GM12878 (cell line): ENCODE results near the gene SYNPO. TPM values are rescaled to one million over a fixed set of nuclear protein-coding genes. Genes with fewer than 3 reads are reported as not detected.
A peak's percentile ranks its signal among the peaks of the same experiment; 100 is the strongest.

Source experiments
- ATAC-seq: fragments of 200-7000 bp; cut with Tn5 transposase; 3 replicates; pipeline ENCODE4 v1.9.1; 2020; ENCODE audit warnings: mild to moderate bottlenecking, moderate library complexity
- BruUV-seq: library from RNA; stranded (reverse); fragments of 400-500 nt; replicated peaks from 2 replicates; lab custom pipeline; 2021; lab: Mats Ljungman, UMichigan
- CTCF ChIA-PET: fragments of 300-600 bp; sonication (Branson Sonifier 250); formaldehyde crosslinking; extraction: SDS; loops from one replicate; lab custom pipeline; 2021; ENCODE audit warnings: inconsistent platforms; lab: Yijun Ruan, JAX
- POLR2A ChIA-PET: fragments of 350-600 bp; formaldehyde crosslinking; extraction: SDS; loops from one replicate; lab custom pipeline; 2021; ENCODE audit warnings: inconsistent platforms; lab: Charles Lee
- RAD21 ChIA-PET: fragments of 300-600 bp; sonication (Branson Sonifier 250); formaldehyde crosslinking; loops from one replicate; lab custom pipeline; 2023; ENCODE audit warnings: antibody characterized with exemption; ENCODE audit not compliant: unreplicated experiment; lab: Charles Lee
- SMC1A ChIA-PET: fragments of 300-600 bp; sonication (Branson Sonifier 250); formaldehyde crosslinking; loops from one replicate; lab custom pipeline; 2023; ENCODE audit not compliant: unreplicated experiment, uncharacterized antibody; lab: Charles Lee
- DNase-seq: peaks from one replicate; pipeline ENCODE4 v3.0.0-alpha.2; 2011; ENCODE audit warnings: low read depth, low spot score
- FAIRE-seq: peaks from 3 replicates; lab custom pipeline; 2011; peaks lifted over from hg19 to GRCh38; lab: Jason Lieb, UNC
- H2AFZ ChIP-seq: 2 replicates; pipeline ENCODE4 v1.6.0; 2011; ENCODE audit warnings: low read depth, low read length, control low read depth; ENCODE audit not compliant: control insufficient read depth
- H3K27ac ChIP-seq: 2 replicates; pipeline ENCODE4 v1.5.1; 2011; ENCODE audit warnings: control low read depth; ENCODE audit not compliant: control insufficient read depth, insufficient read depth
- H3K27me3 ChIP-seq, 2 experiments: replicated peaks in 1 of 2; 2 replicates each; pipeline versions ENCODE4 v1.6.0 to v1.6.1; 2011; ENCODE audit warnings: low read length in 1 of 2; ENCODE audit not compliant: control insufficient read depth in 2 of 2, insufficient read depth in 2 of 2
- H3K36me3 ChIP-seq, 2 experiments: 2 replicates each; pipeline ENCODE4 v1.5.1; 2011; ENCODE audit warnings: low read length in 1 of 2; ENCODE audit not compliant: control insufficient read depth in 2 of 2, insufficient read depth in 2 of 2
- H3K4me1 ChIP-seq: 2 replicates; pipeline ENCODE4 v1.6.1; 2011; ENCODE audit warnings: mild to moderate bottlenecking, low read length, moderate library complexity, mixed read lengths; ENCODE audit not compliant: control insufficient read depth, insufficient read depth
- H3K4me2 ChIP-seq: 2 replicates; pipeline ENCODE4 v1.6.0; 2011; ENCODE audit warnings: control low read depth; ENCODE audit not compliant: control insufficient read depth, insufficient read depth
- H3K4me3 ChIP-seq: fragments of 200-600 bp; sonication (generic); 2 replicates; pipeline ENCODE4 v1.5.1; 2016
- H3K79me2 ChIP-seq: 2 replicates; pipeline ENCODE4 v1.6.0; 2011; ENCODE audit warnings: low read length; ENCODE audit not compliant: control insufficient read depth, insufficient read depth
- H3K9ac ChIP-seq: 2 replicates; pipeline ENCODE4 v1.8.0; 2011; ENCODE audit warnings: low read length, control low read depth, mixed read lengths; ENCODE audit not compliant: control insufficient read depth, insufficient read depth
- H3K9me3 ChIP-seq: replicated peaks from 3 replicates; pipeline ENCODE4 v1.5.1; 2011; ENCODE audit warnings: mild to moderate bottlenecking, low read length; ENCODE audit not compliant: control insufficient read depth, insufficient read depth
- H4K20me1 ChIP-seq: 2 replicates; pipeline ENCODE4 v1.6.0; 2011; ENCODE audit not compliant: control insufficient read depth, insufficient read depth
- CBFB ChIP-seq: IDR thresholded peaks from 2 replicates; pipeline ENCODE4 v1.6.1; 2016; ENCODE audit warnings: antibody characterized with exemption, low read depth
- ETV6 ChIP-seq, 2 experiments: fragments of 450-650 bp in 1 of 2; IDR thresholded peaks in 1 of 2; conservative IDR thresholded peaks in 1 of 2; 2 replicates each; pipeline ENCODE4 v1.6.1; 2014; ENCODE audit warnings: antibody characterized with exemption in 1 of 2, borderline replicate concordance in 1 of 2, low read depth in 1 of 2, mild to moderate bottlenecking in 1 of 2, moderate library complexity in 1 of 2
- LARP7 ChIP-seq: fragments of 450-650 bp; IDR thresholded peaks from 2 replicates; pipeline ENCODE4 v1.6.1; 2017; ENCODE audit warnings: mild to moderate bottlenecking
- MTA3 ChIP-seq: IDR thresholded peaks from 2 replicates; pipeline ENCODE4 v1.6.1; 2012; ENCODE audit warnings: low read length, inconsistent platforms, borderline replicate concordance
- NFXL1 ChIP-seq: fragments of 450-650 bp; IDR thresholded peaks from 2 replicates; pipeline ENCODE4 v1.6.1; 2017; ENCODE audit warnings: antibody characterized with exemption, mild to moderate bottlenecking, borderline replicate concordance
- POU2F2 ChIP-seq: IDR thresholded peaks from 3 replicates; pipeline ENCODE4 v1.6.1; 2011; ENCODE audit warnings: low read depth, mild to moderate bottlenecking, low read length, borderline replicate concordance
- SPI1 ChIP-seq: IDR thresholded peaks from 2 replicates; pipeline ENCODE4 v1.6.1; 2011; ENCODE audit warnings: low read depth, mild to moderate bottlenecking, low read length, moderate library complexity, borderline replicate concordance; ENCODE audit not compliant: insufficient read depth
- ZZZ3 ChIP-seq: IDR thresholded peaks from 2 replicates; pipeline ENCODE4 v1.6.1; 2011; ENCODE audit warnings: low read depth; ENCODE audit not compliant: control insufficient read depth, insufficient read length
- WGBS: methylation state at CpG from one replicate; pipeline ENCODE4 v1.1.6; 2016; ENCODE audit warnings: low lambda C conversion rate; ENCODE audit not compliant: insufficient replicate concordance, insufficient coverage; ENCODE audit errors: missing lambda C conversion rate; 5-methylcytosine and 5-hydroxymethylcytosine counted together
- in situ Hi-C: fragments of 300-500 bp; cut with MboI; formaldehyde crosslinking; loops from 9 replicates; pipeline ENCODE4 v1.14.3; 2018; ENCODE audit warnings: mixed read lengths
- intact Hi-C: fragments of 100-400 bp; cut with micrococcal nuclease; formaldehyde crosslinking; loops from one replicate; pipeline ENCODE4 v1.14.2; 2022; ENCODE audit not compliant: unreplicated experiment
- polyA plus RNA-seq, 11 experiments: library from polyadenylated mRNA; depleted of rRNA in 4 of 11; unstranded in 6 of 11; stranded (reverse) in 5 of 11; fragments of >200 nt; fragmentation: Nextera tagmentation in 4 of 11; fragmentation: Illumina TruSeq in 1 of 11; extraction: Ambion mirVana in 4 of 11; extraction: Trizol in 1 of 11; gene quantifications; 1 replicate in 1 of 11; 2 replicates in 10 of 11; pipeline versions ENCODE4 v1.2.1 to v1.2.3, GENCODE V29; 2011 to 2016; ENCODE audit warnings: inconsistent platforms in 2 of 11, missing spikeins in 2 of 11, low read depth in 1 of 11
- total RNA-seq, 4 experiments: library from RNA; depleted of rRNA in 3 of 4; stranded (reverse); fragments of >200 nt in 3 of 4; fragmentation: Illumina TruSeq in 1 of 4; extraction: Trizol in 1 of 4; gene quantifications; 2 replicates each; pipeline versions ENCODE4 v1.2.1 to v1.2.3, GENCODE V29; 2013 to 2021
- TF ChIP-seq, protein P1 (sequence below): IDR thresholded peaks from 2 replicates; pipeline ENCODE4 v1.6.1; 2011; ENCODE audit warnings: borderline replicate concordance, low read depth, mild to moderate bottlenecking, moderate library complexity, mixed read lengths, low read length; ENCODE audit not compliant: insufficient read depth; ENCODE audit errors: extremely low read length
- TF ChIP-seq, protein P2 (sequence below): fragments of 450-650 bp; IDR thresholded peaks from 2 replicates; pipeline ENCODE4 v1.6.1; 2016; ENCODE audit warnings: mild to moderate bottlenecking
- TF ChIP-seq, protein P3 (sequence below): IDR thresholded peaks from 2 replicates; pipeline ENCODE4 v1.6.1; 2012; ENCODE audit warnings: low read depth, low read length, improper control_type of control experiment
- TF ChIP-seq, protein P4 (sequence below): fragments of 450-650 bp; IDR thresholded peaks from 2 replicates; pipeline ENCODE4 v1.6.1; 2016; ENCODE audit warnings: mild to moderate bottlenecking

Gene SYNPO
- total and polyA plus RNA-seq, 10 of the 15 experiments (the other 5 are each of a cell fraction or from before 2014, with no cell fraction given) = 0.77 to 21.0 (median 3.9) TPM

DNA sequence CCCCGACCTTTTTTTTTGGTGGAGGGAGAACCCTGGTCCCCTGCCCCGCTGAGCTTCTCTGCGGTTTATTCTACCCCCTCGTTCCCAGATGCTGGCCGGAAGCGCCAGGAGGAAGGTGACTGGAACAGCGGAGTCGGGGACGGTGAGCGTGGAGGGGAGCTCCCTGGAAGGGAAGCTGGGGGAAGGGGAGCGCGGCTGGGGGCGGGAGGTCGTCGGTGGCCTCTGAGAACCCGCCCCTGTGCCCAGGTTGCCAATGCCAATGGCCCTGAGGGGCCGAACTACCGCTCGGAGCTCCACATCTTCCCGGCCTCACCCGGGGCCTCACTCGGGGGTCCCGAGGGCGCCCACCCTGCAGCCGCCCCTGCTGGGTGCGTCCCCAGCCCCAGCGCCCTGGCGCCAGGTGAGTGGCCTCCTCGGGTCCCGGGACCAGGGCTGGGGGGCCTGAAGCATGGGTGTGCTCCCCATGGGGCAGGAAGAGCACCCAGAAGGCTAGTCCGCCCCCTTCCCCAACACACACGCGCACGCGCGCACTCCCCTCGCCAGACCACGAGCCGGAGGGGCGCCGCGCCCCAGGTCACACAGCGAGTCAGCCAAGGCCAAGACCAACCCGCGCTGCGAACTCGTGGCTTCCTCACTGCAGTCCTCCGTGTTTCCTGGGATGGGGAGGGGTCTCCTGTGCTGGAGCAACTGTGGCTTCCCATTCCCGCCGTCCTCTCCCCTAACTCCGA lies 31.2 kb downstream of the SYNPO start (continued):
- no peak for TF ChIP-seq MTA3
- TF ChIP-seq NFXL1 = no peak
- TF ChIP-seq, protein P1, sequence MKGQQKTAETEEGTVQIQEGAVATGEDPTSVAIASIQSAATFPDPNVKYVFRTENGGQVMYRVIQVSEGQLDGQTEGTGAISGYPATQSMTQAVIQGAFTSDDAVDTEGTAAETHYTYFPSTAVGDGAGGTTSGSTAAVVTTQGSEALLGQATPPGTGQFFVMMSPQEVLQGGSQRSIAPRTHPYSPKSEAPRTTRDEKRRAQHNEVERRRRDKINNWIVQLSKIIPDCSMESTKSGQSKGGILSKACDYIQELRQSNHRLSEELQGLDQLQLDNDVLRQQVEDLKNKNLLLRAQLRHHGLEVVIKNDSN = no peak
- no peak for TF ChIP-seq ETV6 (conservative IDR thresholded peaks at IDR 0.05 in 1 of 2, IDR thresholded peaks at IDR 0.05 in 1 of 2; ENCODE audit: borderline replicate concordance in 1 of 2, low read depth in 1 of 2)
- TF ChIP-seq, protein P2, sequence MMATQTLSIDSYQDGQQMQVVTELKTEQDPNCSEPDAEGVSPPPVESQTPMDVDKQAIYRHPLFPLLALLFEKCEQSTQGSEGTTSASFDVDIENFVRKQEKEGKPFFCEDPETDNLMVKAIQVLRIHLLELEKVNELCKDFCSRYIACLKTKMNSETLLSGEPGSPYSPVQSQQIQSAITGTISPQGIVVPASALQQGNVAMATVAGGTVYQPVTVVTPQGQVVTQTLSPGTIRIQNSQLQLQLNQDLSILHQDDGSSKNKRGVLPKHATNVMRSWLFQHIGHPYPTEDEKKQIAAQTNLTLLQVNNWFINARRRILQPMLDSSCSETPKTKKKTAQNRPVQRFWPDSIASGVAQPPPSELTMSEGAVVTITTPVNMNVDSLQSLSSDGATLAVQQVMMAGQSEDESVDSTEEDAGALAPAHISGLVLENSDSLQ = no peak
- TF ChIP-seq CBFB = no peak

DNA sequence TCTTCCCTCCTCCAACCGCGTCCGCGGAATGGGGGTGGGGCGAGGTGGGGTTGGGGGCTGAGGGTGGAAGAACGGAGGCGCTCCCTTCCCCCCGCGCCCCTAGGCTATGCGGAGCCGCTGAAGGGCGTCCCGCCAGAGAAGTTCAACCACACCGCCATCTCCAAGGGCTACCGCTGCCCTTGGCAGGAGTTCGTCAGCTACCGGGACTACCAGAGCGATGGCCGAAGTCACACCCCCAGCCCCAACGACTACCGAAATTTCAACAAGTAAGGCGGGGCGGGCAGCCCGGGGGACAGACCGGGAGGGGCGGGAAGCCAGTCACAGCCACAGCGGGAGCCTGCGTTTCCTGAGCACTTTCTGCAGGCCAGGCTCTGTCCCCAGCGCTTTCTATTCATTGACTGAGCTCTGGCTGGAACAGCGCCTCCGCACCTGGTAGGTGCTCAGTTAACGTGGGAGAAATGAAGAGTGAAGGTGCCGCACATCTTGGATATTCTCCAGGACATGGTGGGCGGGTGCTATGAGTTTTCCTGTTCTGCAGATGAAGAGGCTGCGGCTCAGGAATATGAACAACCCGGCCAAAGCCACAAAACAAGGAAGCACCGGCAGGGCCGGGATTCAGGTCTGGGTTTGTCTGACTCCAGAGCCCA lies 31.9 kb downstream of the SYNPO start:
- RAD21 ChIA-PET = no interaction called here
- intact Hi-C loops = no loop called here
- SMC1A ChIA-PET = no interaction called here
- POLR2A ChIA-PET = no interaction called here
- no peaks in the 10 kb centered on the region for H3K9me3 ChIP-seq
- no peak overlapping the region; the same call in 1 of the 2 replicates for H3K9ac ChIP-seq
- H4K20me1 ChIP-seq = no peaks in the 10 kb centered on the region
- H3K36me3 ChIP-seq = no peaks in the 10 kb centered on the region
- no peaks in the 10 kb centered on the region for H3K79me2 ChIP-seq
- H3K4me1 ChIP-seq = no peaks in the 10 kb centered on the region
- FAIRE-seq = no peak
- CTCF ChIA-PET = no interaction called here
- peak overlapping the region; percentile 77 for H3K4me2 ChIP-seq
- ATAC-seq = peak; percentile 62
- peak overlapping the region; percentile 71 for H2AFZ ChIP-seq
- in situ Hi-C loops = no loop called here
- 9% methylated on average over 25 of the region's 38 CpGs for WGBS
- no peak for DNase-seq
- no TSS peak for BruUV-seq
- peaks cover 2 to 19% of the 10 kb centered on the region in 2 experiments; a peak in 2 of 4 replicates for H3K27me3 ChIP-seq
- H3K27ac ChIP-seq = no peak overlapping the region
- peak overlapping the region; percentile 50; the same call in 1 of the 2 replicates for H3K4me3 ChIP-seq
- TF ChIP-seq, protein P3, sequence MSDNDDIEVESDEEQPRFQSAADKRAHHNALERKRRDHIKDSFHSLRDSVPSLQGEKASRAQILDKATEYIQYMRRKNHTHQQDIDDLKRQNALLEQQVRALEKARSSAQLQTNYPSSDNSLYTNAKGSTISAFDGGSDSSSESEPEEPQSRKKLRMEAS = no peak
- no peak for TF ChIP-seq ZZZ3
- no peak for TF ChIP-seq LARP7
- TF ChIP-seq POU2F2 = no peak
- TF ChIP-seq, protein P4, sequence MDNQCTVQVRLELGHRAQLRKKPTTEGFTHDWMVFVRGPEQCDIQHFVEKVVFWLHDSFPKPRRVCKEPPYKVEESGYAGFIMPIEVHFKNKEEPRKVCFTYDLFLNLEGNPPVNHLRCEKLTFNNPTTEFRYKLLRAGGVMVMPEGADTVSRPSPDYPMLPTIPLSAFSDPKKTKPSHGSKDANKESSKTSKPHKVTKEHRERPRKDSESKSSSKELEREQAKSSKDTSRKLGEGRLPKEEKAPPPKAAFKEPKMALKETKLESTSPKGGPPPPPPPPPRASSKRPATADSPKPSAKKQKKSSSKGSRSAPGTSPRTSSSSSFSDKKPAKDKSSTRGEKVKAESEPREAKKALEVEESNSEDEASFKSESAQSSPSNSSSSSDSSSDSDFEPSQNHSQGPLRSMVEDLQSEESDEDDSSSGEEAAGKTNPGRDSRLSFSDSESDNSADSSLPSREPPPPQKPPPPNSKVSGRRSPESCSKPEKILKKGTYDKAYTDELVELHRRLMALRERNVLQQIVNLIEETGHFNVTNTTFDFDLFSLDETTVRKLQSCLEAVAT = no peak
- no peak for TF ChIP-seq SPI1
